Measurements from ENCODE around the gene CNBD2. TPM values are rescaled to one million over a fixed set of nuclear protein-coding genes. Genes with fewer than 3 reads are reported as not detected.

CNBD2 gene
- total and polyA plus RNA-seq, 10 of the 15 experiments (the other 5 are each of a cell fraction or from before 2014, with no cell fraction given): 0.86 to 7.4 (median 4.6) TPM

- DNase-seq (ENCODE audit: low read depth, low spot score) (no peak), ATAC-seq (no peak), FAIRE-seq (no peak)
- peaks cover 11 to 18% of the 10 kb centered on the region in 2 experiments for H3K36me3 ChIP-seq (ENCODE audit: control insufficient read depth in 2 of 2, insufficient read depth in 2 of 2, low read length in 1 of 2)
- POLR2A ChIA-PET: interaction anchor here (0.6 kb wide), 1 partner anchor 277 kb away, joined by 8 read pairs; no protein-coding TSS in a partner anchor
- no peaks in the 10 kb centered on the region for H4K20me1 ChIP-seq (ENCODE audit: control insufficient read depth, insufficient read depth)
- no peak overlapping the region for H2AFZ ChIP-seq (ENCODE audit: control insufficient read depth, low read depth, low read length)
- BruUV-seq (replicated peaks): no TSS peak
- intact Hi-C loops (cut with micrococcal nuclease; ENCODE audit: unreplicated experiment) (no loop called here), in situ Hi-C loops (cut with MboI) (no loop called here)
- H3K9me3 ChIP-seq (replicated peaks; ENCODE audit: control insufficient read depth, insufficient read depth, low read length): no peaks in the 10 kb centered on the region
- H3K27ac ChIP-seq (ENCODE audit: control insufficient read depth, insufficient read depth): no peak overlapping the region
- H3K4me2 ChIP-seq (ENCODE audit: control insufficient read depth, insufficient read depth): no peak overlapping the region
- no peaks in the 10 kb centered on the region for H3K4me1 ChIP-seq (ENCODE audit: control insufficient read depth, insufficient read depth, low read length)
- H3K79me2 ChIP-seq (ENCODE audit: control insufficient read depth, insufficient read depth, low read length): no peaks in the 10 kb centered on the region
- RAD21 ChIA-PET (ENCODE audit: unreplicated experiment): no interaction called here
- no peak overlapping the region for H3K9ac ChIP-seq (ENCODE audit: control insufficient read depth, insufficient read depth, low read length)
- TF ChIP-seq ZNF622 (IDR thresholded peaks at IDR 0.05): no peak
- TF ChIP-seq YBX1 (IDR thresholded peaks at IDR 0.05): no peak
- TF ChIP-seq BHLHE40 (IDR thresholded peaks at IDR 0.05; ENCODE audit: borderline replicate concordance in 1 of 2, low read depth in 2 of 2, low read length in 1 of 2): no peak
- TF ChIP-seq, protein P1, sequence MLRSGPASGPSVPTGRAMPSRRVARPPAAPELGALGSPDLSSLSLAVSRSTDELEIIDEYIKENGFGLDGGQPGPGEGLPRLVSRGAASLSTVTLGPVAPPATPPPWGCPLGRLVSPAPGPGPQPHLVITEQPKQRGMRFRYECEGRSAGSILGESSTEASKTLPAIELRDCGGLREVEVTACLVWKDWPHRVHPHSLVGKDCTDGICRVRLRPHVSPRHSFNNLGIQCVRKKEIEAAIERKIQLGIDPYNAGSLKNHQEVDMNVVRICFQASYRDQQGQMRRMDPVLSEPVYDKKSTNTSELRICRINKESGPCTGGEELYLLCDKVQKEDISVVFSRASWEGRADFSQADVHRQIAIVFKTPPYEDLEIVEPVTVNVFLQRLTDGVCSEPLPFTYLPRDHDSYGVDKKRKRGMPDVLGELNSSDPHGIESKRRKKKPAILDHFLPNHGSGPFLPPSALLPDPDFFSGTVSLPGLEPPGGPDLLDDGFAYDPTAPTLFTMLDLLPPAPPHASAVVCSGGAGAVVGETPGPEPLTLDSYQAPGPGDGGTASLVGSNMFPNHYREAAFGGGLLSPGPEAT (IDR thresholded peaks at IDR 0.05; ENCODE audit: low read depth): no peak
- TF ChIP-seq HDAC6 (IDR thresholded peaks at IDR 0.05; ENCODE audit: unreplicated experiment): no peak
- TF ChIP-seq RFX5 (IDR thresholded peaks at IDR 0.05; ENCODE audit: low read depth, low read length): no peak
- no peak for TF ChIP-seq SP1 (IDR thresholded peaks at IDR 0.05; ENCODE audit: low read depth, low read length)
- no peak for TF ChIP-seq CEBPZ (IDR thresholded peaks at IDR 0.05; ENCODE audit: low read depth, low read length)
- TF ChIP-seq SKIL (IDR thresholded peaks at IDR 0.05; ENCODE audit: low read depth, poor library complexity, severe bottlenecking): no peak
- TF ChIP-seq CBFB (IDR thresholded peaks at IDR 0.05; ENCODE audit: low read depth): no peak
- no peak for TF ChIP-seq TARDBP (IDR thresholded peaks at IDR 0.05; ENCODE audit: borderline replicate concordance)
- no peak for TF ChIP-seq LARP7 (IDR thresholded peaks at IDR 0.05)
- no peak for TF ChIP-seq MEF2A (IDR thresholded peaks at IDR 0.05; ENCODE audit: insufficient read depth, low read depth, low read length)
- TF ChIP-seq SMC3 (IDR thresholded peaks at IDR 0.05; ENCODE audit: borderline replicate concordance, low read length): no peak
- TF ChIP-seq NFIC (IDR thresholded peaks at IDR 0.05; ENCODE audit: low read depth, low read length): no peak
- H3K27me3 ChIP-seq (replicated peaks in 1 of 2; ENCODE audit: control insufficient read depth in 2 of 2, insufficient read depth in 2 of 2, low read length in 1 of 2): no peaks in the 10 kb centered on the region
- SMC1A ChIA-PET (ENCODE audit: uncharacterized antibody, unreplicated experiment): interaction anchor here (2.0 kb wide), 1 partner anchor 12 kb away, joined by 12 read pairs; the partner anchor contains the start of gene SCAND1
- CTCF ChIA-PET: interaction anchor here (2.1 kb wide), 1 partner anchor 12 kb away, joined by 16 read pairs; the partner anchor contains the start of gene SCAND1
- WGBS (ENCODE audit: insufficient coverage, insufficient replicate concordance, low lambda C conversion rate, missing lambda C conversion rate): 91% methylated on average over 2 of the region's 2 CpGs
- no peak overlapping the region for H3K4me3 ChIP-seq
Measured at GRCh38 chr20:35942243-35942642, 26.1 kb upstream of the CNBD2 start.

All from GM12878 (cell line).